CMK (cell line): ENCODE measurements around the gene DPM2.

ENCODE experiments used
- DNase-seq: peaks from one replicate; pipeline ENCODE4 v3.0.0-alpha.2; 2010; ENCODE audit warnings: low read depth

Gene DPM2

DNA sequence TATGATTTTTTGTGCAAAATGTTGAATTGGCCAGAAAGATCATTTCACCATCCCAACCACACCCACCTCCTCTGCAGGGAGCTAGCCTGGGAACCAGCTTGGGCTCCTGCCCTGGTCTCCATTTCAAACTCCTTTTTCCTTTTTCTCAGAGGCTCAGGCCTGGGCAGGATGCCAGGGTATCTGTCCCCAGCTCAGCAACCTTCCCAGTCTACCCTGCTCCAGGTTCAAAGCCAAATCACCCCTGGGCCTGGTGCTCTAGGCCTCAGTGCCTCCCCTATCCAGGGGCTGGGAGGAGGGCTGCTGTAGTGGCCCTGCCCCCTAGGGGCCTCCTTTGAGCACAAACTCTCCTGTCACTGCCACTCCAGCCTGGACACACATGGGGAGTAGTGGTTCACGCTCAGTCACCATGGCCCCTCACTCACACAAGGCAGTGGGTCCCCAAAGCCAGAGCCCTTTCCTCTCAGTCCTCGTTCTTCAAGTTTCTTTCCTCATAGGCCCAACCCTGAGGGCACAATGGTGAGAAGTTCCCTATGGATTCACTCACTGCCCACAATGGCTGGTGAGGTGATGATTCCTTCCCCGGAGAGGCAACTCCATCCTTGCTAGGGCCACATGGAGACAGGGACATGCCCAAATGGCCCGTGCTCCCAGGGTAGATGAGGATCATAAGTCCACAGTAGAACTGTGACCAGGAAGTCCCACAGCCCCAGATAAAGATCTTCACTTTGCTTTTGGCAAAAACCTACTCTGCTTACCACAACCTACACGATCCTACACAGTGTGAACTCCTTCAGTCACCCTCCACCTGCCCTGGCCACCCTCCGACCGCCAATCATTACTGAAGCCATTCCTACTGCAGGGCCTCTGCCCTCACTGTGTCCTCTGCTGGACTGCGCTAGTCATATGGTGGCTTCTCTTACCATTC, 19.2 kb downstream of the DPM2 start:
- no peak for DNase-seq

DNA sequence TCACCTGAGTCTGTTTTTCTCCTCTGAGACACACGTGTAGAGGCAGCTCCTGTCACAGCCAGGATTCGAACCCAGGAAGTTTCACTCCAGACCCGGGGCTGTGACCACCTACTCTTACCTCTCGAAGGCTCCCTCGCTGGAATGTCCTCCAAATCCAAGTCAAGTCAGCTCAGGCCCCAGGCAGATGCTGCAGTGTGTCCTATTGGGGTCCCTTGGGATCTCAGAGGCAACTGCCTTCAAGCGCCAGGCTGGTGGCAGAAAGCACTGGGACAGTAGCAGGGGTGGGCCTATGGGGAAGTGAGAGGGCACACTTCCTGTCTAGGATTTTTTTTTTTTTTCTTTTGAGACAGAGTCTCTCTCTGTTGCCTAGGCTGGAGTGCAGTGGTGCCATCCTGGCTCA, 20.1 kb downstream of the DPM2 start:
- DNase-seq, result no peak

DNA sequence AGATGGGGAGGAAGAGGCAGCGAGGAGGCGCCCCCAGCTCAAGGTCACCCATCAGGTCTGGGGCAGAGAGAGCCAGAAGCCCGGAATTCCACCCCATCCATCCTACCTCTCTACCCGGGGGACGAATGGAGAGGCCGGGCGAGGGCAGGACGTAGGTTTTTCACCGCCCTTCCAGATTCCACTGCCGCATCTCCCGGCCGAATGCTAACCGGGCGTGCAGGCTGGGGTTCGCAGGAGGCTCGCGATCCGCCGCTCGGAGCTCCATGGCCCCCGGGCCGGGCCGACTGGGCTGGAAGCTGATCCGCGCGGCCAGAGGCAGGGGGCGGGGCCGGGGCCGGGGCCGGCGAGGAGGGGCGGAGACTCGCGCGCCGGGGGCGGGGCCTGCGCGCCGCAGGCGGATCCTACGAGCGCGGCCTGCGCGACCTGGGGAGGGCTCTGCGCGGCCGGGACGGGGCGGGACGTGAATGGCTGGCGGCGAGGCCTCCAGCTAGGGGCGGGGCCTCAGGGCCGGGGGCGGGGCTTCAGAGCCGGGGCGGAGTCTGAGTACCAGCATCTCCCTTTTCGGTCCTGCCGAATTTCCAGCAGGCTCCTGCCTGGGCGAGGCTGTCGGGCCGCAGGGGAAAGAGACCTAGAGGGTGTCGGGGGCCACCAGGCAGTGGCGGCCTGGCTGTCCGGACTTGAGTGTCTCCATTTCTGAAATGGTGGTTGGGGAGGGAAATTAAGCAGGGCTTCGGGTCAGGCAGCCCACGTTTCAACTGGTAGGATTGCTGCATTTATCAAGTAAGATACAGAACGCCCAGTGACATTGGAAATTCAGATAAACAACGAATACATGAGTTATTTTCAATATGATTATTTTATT, 20.7 kb downstream of the DPM2 start, which contains the start of gene ST6GALNAC4:
Gene ST6GALNAC4 (minus strand): TSS at position 322 of the 862 bp plus-strand sequence. CDS start 622 bp downstream, outside the sequence.
- no peak for DNase-seq

DNA sequence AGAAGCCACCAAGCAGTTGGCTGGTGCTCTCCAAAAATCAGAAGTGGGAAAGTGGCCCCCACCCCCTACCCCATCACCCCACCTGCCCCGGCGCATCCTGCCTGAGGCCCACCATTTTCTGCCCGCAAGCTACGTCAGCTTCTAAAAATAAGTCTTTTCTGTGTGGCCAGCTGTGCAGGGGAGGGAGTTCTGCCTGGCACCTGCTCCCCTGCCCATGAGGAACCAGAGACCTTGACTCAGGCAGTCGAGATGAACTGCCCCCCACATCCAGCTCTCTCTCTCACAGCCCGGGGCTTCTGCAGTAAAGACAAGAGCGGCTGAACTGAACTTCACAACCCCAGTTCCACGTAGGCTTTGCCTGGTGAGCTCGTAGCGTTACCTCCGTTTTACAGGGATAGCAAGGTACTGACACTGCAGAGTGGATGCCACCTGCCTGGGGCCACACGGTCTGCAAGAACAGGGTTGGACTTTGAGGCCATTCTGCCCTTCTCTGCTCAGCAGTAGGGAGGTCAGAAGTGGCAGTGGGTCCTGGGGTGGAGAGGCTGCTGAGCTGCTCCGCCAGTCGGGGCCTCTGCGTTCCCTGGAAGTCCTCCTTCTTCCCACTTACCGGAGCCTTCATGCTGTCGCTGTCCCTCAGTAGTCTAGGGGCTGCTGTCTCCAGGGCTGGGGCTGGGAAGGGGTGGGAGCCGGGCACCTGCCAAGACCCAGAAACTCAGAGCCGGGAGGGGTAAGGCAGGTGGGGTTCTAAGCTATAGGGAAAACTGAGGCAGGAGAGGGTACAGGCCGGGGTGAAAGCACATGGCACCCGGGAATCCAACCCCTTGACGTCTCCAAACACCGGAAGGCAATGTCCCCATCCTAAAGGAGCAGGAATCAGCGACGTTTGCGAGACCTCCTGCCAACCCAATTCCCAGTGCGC, 21.6 kb downstream of the DPM2 start:
- DNase-seq, result no peak

DNA sequence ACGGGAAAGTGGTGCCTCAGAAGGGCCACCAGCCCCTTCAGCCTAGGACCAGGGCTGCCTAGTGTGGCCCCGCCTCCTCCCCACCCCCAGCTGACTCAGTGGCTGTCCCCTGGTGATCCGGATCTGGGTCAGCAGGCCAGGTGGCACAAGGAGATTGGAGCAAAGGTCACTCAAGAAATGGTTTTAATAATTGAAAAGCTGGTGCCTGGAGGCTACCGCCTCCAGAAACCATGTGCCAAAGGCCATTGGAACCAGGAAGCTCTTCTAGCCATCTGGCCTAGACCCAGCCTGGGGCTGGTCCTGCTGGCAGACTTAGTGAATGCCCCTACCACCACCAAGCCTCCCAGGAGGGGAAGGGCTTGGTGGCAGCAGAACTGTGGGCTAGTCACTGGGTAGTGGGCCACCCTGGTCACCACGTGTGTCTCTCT, 22.3 kb downstream of the DPM2 start:
- no peak for DNase-seq

DNA sequence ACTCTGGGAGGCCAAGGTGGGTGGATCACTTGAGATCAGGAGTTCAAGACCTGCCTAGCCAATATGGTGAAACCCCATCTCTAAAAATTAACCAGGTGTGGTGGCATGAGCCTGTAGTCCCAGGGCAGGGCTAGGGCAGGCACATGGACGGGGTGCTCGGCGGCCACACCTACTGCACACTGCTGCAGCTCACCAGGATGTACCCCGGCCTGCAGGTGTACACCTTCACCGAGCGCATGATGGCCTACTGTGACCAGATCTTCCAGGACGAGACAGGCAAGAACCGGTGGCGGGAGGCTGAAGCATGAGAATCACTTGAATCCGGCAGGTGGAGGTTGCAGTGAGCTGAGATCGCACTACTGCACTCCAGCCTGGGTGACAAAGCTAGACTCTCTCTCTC, 24.0 kb downstream of the DPM2 start:
- no peak for DNase-seq

DNA sequence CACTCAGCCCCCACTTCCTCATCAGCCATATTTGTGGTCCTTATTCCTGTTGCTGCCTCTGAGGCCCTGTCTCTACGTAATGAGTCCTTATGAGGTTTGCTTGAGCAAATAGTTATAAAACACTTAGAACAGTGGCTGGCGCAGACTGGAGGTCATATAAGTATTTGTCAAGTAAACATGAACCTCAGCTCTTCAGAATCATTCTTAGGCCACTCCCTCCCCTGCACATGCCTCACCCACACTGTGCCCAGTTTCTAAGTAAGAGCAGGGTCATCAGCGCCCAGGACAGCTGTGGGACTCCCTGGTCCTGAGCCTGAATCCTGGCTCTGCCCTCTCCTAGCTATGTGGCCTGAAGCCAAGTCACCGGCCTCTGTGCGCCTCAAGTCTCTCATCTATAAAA, 24.8 kb downstream of the DPM2 start:
- no peak for DNase-seq

DNA sequence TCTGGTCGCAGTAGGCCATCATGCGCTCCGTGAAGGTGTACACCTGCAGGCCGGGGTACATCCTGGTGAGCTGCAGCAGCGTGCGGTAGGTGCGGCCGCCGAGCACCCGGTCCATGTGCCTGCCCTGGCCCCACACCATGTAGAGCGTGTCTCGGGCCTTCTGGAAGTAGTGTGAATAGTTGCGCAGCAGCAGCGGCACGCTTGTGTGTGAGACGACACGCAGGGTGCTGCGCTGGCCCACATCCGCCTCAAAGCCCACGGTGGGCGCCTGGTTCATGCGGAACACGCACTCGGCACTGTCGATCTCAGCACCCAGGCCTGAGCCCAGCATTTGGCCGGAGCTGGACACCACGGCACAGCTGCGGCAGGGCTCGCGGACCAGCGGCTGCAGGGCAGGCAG, 25.4 kb downstream of the DPM2 start:
- no peak for DNase-seq

DNA sequence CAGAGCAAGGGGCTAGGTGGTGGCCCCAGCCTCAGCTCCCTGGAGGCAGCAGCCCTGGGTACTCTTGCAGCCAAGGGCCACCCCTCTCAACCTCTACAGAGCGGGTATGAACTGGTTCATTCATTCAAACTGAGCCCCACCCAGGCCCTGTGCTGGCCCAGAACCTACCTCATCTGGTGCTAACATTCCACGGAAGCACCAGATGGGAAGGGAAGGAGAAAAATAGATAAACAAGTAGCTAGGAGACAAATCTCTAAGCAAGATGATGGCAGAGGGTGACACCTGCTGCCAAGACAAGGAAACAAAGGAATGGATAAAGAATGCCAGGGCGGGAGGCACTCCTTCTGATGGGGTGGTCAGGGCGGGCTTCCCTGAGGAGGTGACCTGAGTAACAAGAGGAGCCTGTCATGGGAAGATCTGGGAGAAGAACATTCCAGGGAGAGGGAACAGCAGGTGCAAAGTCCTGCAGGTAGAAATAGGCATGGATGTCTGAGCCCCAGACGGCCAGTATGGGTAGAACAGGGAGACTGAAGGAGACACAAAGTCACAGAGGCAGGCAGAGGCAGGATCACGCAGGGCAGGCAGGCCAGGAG, 26.9 kb downstream of the DPM2 start:
- DNase-seq, result no peak

DNA sequence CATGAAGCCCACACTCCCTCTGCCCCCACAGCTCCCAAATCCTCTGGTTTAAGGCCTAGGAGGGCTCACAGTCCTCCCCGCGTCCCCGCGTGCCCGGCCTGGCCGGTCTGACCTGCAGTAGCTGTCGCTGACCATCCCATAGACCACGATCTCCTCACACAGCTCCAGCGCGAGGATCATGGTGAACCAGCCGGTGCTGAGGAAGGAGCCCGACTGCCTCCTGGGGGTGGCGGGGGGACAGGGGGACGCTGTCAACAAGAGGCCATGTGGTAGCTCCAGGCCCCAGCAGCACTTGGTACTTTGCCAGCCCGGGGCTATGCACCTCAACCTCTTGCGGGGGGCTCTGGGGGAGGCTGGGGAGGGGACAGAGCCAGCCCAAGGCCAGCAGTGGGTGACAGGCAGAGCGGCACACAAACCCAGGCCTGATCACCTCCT, 27.8 kb downstream of the DPM2 start:
- no peak for DNase-seq

DNA sequence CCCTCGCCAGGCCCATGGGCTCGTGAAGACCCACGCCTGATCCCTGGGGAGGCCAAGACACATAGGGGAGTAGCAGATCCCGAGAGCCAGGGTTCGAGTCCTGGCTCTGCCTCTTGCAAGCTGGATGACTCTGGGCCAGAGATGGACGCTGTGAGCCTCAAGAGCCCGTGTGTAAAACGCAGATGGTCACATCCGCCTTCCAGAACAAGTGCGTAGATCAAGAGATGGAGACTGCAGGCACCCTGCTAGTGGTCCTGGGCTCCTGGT, 29.1 kb downstream of the DPM2 start:
- no peak for DNase-seq

DNA sequence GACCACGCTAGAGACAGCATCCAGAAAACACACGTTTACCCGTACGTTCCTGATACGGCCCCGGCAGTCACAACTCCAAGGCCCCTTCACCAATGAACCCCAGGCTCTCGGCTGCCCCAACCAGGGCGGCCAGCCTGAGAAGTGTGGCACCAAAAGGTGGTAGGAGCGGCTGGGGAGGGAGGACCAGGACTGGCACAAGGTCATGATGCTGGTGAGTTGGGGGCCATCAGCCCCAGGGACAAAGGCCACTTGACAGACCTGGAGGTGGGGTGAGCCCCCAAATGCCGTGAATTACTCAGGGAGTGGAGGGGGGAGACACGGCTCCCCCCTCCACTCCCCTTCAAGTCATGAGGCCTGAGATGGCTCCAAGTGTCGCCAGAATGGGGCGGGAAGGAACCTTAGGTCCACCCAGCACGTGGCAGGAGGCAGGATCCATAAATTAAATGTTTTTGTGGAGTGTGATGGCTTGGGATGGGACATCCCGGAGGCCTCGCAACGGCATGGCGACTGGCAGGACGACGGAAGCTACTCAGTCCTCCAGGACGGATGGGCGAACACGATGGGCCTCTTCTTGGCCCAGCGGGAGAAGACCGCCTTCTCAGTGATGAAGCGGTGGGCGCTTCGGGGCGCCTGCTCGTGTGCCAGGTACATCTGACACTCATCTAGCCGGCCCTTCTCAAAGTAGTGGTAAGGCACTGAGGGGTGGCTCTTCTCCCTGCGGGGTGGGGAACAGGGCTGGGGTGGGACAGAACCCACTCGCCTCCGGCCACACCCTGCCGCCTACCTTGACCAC, 29.6 kb downstream of the DPM2 start:
- DNase-seq, result no peak

DNA sequence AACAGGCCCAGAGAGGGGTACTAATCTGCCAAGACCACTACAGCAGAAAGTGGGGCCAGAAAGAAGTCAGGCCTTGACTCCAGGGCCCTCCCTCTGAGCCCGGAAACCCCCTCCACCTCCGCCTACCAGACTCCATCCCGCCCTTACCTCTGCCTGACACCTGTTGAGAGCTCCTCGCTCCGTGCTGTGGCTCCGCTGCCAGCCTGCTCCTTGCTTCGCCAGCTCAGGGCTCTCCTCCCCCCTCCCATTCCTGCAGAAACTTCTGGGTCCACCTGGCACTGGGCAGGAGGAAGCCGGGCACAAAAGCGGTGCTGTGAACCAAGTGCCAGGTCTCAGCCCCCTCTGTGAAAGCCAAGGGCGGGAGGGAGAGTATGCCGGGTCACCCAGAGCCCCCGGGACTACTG, 31.9 kb downstream of the DPM2 start:
- no peak for DNase-seq

DNA sequence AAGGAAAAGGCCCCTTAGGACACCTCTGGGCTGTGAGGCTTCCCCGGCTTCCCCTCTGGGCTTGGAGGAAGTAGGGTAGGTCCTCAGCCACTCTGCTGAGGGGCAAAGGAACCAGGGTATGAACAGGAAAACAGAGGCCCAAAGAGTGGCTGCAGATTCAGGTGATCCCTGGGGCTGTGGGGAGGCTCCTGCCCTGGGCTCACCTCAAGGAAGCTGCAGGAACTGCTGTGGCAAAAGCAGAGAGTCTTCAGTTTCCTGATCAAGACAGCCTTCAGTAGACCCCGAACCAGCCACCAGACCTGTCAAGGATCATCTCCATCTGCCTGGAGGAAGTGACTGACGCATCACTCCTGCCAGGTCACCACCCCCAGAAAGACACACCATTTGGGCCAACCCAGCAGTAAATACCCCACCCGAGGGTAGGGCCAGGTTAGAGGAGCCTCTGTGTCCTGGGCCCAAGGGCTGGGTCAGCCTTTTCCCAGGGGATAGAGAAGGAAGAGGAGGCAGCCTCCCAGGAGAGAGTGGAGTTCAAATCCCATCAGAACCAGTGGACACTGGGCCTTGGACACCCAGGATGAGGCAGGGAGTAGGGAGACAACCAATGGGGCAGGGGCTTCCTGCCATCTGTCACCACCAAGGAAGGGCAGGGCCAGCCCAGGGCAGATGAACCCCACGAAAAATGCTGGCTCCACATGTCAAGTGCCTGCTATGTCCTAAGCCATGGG, 32.5 kb downstream of the DPM2 start:
- DNase-seq, result no peak

DNA sequence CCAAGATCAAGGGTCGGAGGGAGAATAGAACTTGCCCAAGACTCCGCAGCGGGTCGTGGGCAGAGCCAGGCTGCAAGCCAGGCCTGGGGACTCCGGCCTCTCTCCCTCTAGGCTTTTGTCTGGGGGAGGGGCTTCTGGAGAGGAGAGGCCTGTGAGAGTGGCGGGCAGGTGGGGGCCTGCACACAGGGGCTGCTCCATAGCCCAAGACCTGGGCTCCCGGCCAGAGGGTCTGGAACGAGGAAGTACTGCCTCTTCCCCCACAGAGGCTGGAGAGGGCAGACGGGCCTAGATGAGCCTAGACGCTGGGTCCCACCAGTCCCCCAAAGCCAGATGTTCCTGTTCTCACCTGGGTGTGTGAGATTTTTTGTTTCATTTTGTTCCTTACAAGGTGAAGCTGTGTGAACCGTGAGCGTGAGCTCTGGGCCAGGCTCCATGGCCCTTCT, 33.1 kb downstream of the DPM2 start:
- DNase-seq, result no peak

DNA sequence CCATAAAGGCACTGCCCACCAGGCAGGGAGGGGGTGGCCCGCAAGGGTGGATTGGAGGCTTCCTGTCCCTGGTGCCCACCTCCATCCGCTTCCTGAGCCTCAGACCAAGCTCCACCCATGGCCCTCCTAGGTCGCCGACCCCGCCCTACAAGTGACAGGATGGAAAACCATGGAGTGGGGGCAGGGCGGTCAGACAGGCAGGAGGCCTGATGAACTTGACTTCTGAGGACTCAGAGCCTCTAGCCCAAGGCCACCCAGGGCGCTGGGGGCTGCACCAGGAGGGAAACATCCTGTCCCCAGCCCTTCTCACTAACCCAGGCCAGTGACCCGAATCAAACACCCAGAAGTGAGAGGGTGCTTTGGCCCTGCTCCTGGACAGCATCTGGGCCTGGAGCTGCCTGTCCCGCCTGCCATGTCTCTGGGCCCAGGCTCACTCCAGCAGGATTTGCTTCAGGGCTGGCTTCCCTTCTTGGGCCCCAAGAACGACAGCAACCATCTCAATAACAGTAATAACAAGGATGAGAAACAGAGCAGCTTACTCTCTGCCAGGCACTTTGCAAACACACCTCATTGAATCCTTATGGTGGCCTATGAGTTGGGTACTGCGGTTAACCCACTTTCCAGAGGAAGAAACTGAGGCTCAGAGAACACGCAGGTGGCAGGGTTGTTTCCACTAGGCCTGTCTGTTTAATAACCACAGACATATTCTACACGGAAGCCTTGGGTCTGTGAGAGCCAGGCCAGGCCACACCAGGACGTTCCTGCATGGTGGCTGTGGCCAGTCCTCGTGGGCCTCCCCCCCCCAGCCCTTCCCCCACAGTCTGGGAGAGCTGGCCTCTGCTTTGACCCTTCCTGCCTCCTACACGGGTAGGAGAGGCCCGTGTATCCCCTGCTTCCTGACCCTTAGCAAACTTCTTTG, 33.8 kb downstream of the DPM2 start:
- DNase-seq, result peak; percentile 97

DNA sequence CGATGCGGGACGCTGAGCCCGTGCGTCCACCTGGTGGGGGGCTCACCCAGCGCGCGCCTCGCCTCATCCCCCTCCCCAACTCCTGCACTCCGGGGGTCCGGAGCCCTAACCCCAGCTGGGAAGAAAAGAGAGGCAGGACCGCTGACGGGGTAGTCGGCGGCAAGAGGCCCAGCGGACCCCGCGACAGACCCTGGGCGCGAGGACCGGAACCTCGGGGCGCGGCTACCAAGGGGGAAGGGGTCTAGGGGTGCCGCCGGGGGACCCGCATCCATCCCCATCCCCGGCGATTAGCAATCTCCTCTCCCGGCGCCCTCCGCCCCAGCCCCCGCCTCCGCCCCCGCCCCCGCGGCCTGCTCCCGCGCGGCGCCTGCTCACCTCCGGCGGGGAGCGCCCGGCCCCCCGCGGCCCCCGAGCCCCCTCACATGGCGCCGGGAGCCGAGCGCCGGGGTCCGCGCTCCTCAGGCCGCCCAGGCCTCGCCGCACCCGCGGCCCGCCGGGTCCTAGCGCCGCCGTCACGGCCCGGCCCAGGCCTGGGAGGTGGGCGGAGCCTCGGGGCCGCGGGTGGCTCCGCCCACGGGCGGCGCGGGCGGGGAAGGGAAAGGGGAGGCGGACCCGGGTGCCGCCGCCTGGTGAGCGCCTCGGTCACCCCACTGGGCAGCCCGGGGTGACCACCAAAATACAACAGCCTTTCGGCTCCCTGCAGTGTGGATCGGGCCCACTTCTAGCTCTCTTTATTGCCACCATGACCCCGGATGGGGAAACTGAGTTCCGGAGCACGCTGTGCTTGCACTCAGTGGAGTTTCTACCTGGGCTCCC, 38.3 kb downstream of the DPM2 start, which contains the start of gene ST6GALNAC6:
Gene ST6GALNAC6 (minus strand): TSS at position 476 of the 816 bp plus-strand sequence. CDS start 1,622 bp downstream, outside the sequence.
- no peak for DNase-seq
